AG09309 (cell line): ENCODE measurements around the gene PCDH17.

Experiments used
- DNase-seq: peaks from one replicate; pipeline ENCODE4 v3.0.0-alpha.2; 2010; ENCODE audit warnings: low read depth
- H3K4me3 ChIP-seq: 2 replicates; pipeline ENCODE4 v1.5.1; 2011; ENCODE audit warnings: mild to moderate bottlenecking, low read depth, low read length, moderate library complexity; ENCODE audit not compliant: control insufficient read depth
- TF ChIP-seq, protein P1 (sequence below): IDR thresholded peaks from 2 replicates; pipeline ENCODE4 v1.5.1; 2011; ENCODE audit warnings: mild to moderate bottlenecking, low read depth, low read length, inconsistent platforms; ENCODE audit not compliant: insufficient read depth, control insufficient read depth; ENCODE audit errors: missing control alignments

PCDH17 gene

DNA sequence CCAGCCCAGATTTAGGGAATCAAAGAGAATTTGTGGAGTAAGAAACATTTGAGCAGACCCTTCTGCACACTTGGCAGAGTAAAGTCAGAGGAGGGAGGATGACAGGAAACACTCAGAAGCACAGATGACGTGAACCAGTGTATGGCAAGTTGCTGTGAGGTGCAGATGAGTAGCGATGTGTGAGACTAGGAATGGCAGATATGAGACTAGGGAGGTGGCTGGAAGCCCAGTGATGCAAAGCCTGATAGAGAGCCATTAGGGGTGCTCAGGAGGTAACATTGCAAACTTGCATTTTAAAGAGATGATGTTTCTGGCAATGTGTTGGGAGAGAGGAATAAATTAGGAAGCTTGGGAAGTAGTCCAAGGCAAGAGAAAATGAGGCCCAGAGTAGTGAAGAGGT lies 44.0 kb downstream of the PCDH17 start:
- no peak overlapping the region for H3K4me3 ChIP-seq
- TF ChIP-seq, protein P1, sequence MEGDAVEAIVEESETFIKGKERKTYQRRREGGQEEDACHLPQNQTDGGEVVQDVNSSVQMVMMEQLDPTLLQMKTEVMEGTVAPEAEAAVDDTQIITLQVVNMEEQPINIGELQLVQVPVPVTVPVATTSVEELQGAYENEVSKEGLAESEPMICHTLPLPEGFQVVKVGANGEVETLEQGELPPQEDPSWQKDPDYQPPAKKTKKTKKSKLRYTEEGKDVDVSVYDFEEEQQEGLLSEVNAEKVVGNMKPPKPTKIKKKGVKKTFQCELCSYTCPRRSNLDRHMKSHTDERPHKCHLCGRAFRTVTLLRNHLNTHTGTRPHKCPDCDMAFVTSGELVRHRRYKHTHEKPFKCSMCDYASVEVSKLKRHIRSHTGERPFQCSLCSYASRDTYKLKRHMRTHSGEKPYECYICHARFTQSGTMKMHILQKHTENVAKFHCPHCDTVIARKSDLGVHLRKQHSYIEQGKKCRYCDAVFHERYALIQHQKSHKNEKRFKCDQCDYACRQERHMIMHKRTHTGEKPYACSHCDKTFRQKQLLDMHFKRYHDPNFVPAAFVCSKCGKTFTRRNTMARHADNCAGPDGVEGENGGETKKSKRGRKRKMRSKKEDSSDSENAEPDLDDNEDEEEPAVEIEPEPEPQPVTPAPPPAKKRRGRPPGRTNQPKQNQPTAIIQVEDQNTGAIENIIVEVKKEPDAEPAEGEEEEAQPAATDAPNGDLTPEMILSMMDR, result no peak
- no peak for DNase-seq

DNA sequence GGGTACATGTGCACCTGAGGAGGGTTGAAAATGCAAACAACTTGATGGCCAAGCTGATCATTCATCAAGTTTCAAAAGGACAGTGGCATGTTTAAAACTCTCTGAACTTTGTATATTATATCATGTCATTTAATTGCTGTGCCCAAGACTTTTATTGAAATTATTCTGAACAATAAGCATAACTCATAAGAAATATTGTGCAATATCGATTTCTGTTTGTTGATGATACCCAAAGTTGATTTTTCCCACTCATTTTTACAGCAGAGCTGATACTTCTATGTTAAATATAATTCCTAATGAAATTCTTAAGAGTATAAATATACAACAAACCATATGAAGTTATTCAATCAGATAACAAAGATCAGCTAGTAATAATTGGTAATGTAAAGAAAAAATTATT lies 49.1 kb downstream of the PCDH17 start:
- TF ChIP-seq, protein P1, result no peak
- no peak for DNase-seq
- H3K4me3 ChIP-seq, result no peak overlapping the region

DNA sequence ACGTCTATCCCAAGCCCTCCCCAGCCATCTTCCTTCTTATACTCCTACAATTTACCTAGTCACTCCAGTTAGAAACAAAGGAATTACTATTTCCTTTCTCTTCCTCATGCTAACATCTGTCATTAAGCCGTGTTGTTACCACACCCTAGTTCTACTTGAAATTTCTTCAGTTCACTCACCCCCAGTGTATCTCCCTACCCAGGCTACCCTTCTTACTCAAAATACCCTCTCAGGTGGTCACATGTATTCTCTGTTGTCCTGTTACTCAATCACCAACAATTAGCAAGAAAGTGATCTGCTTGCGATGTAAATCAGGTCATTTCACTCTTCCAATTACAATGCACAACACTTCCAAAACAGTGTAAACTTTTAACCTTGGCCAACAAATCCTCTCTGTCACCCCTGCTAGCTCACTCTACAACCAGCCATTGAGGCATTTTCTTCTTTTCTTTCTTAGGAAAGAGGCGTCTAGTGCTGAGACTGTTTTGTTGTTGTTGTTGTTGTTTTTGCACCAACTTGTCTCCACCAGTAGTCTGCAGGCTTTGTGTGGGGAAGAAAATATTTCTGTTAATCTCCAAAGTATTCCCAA lies 50.7 kb downstream of the PCDH17 start:
- no peak for DNase-seq
- TF ChIP-seq, protein P1, result no peak

DNA sequence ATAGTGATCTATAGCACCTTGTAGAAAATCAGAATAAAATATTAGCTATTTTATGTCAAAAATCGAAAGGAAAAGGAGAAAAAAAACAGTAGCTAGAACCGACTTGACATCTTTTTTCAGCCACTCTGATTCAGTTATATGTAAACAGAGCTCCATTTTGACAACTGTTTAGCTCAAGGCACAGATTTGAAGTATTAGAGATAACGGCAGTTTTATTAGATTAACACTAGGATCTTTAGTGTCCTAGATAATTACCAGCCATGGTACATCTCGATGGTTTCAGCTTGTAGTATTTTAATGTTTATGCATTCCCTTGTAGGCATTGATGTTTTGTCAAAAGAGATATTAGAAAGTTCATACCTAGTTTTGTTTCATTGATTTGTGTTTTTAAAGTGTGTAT lies 67.3 kb downstream of the PCDH17 start:
- no peak overlapping the region for H3K4me3 ChIP-seq
- TF ChIP-seq, protein P1, result no peak
- DNase-seq, result no peak

More for the DNA sequence above, 50.7 kb downstream of the PCDH17 start:
- H3K4me3 ChIP-seq, result no peak overlapping the region

DNA sequence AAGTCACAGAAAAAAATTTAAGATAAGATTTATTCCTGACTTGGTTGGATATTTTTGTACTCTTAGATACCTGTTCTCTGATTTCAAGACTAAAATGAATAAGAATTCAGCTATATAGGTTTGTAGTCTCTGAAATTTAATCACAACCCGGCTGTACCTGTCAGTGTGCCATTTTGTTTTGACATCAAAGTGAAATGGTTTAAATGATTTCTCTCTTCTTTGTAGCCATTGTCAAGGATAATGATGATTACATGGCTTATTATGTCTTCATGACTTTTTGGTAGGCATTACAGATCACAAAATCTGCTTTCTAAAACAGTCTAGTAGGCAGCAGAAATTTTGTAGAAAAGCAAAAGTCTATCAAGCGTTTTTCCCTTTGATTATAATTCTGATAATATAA lies 72.5 kb downstream of the PCDH17 start:
- TF ChIP-seq, protein P1, result no peak
- DNase-seq, result no peak

DNA sequence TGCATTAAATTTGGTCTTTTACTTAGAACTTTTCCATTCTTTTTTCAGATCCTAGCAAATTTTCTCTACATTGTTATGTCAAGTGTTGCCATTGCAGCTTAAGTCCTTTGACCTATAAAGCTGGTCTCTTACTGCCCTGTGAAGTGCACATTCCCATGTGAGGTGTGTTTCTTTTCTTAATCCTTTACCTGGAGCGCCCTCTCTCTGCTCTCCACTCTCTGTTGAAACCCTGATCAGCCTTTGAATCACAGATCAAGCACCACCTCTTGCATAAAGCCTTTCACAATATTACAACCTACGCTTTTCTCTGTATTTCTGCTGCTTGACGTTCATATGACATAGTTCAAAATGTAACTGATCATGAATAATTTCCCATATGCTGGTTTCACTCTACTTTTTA lies 84.8 kb downstream of the PCDH17 start:
- DNase-seq, result no peak
- no peak overlapping the region for H3K4me3 ChIP-seq
- TF ChIP-seq, protein P1, result no peak

More for the DNA sequence above, 72.5 kb downstream of the PCDH17 start:
- no peak overlapping the region for H3K4me3 ChIP-seq

DNA sequence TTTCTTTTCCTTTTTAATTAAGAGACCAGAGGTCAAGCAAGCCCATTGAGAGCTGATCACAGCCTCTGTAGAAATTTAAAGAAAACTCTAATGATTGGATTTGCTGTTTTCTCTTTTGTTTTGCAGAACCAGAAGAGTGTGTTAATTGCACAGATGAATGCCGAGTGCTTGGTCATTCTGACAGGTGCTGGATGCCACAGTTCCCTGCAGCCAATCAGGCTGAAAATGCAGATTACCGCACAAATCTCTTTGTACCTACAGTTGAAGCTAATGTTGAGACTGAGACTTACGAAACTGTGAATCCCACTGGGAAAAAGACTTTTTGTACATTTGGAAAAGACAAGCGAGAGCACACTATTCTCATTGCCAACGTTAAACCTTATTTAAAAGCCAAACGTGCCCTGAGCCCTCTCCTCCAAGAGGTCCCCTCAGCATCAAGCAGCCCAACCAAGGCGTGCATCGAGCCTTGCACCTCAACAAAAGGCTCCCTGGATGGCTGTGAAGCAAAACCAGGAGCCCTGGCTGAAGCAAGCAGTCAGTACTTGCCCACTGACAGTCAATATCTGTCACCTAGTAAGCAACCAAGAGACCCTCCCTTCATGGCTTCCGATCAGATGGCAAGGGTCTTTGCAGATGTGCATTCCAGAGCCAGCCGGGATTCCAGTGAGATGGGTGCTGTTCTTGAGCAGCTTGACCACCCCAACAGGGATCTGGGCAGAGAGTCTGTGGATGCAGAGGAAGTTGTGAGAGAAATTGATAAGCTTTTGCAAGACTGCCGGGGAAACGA lies 93.1 kb downstream of the PCDH17 start:
- DNase-seq, result no peak
- TF ChIP-seq, protein P1, result no peak
- H3K4me3 ChIP-seq, result no peak overlapping the region
